GM19455 (cell line): ENCODE measurements around the gene CELF6.

Experiments used
- ATAC-seq: cut with Tn5 transposase; IDR thresholded peaks from one replicate; pipeline ENCODE4 v1.9.1; 2021; ENCODE audit not compliant: unreplicated experiment

The CELF6 gene

DNA sequence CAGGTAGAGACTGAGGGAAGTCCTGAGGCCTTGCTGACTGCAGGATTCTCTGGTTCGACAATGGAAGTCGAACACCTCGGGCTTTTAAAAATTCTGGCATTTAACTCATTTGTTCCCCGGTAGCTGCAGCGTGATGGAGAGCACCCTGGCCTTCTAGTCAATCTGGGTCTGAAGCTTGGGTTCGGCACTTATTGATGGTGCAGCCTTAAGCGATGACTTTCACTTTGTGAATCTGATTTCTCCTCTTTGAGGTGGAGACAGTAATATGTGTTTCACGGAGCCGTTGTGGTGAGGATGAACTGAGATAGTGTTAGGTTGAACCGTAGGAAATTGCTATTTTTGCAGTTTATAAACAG lies 47.0 kb downstream of the CELF6 start:
- peak; percentile 7 for ATAC-seq

DNA sequence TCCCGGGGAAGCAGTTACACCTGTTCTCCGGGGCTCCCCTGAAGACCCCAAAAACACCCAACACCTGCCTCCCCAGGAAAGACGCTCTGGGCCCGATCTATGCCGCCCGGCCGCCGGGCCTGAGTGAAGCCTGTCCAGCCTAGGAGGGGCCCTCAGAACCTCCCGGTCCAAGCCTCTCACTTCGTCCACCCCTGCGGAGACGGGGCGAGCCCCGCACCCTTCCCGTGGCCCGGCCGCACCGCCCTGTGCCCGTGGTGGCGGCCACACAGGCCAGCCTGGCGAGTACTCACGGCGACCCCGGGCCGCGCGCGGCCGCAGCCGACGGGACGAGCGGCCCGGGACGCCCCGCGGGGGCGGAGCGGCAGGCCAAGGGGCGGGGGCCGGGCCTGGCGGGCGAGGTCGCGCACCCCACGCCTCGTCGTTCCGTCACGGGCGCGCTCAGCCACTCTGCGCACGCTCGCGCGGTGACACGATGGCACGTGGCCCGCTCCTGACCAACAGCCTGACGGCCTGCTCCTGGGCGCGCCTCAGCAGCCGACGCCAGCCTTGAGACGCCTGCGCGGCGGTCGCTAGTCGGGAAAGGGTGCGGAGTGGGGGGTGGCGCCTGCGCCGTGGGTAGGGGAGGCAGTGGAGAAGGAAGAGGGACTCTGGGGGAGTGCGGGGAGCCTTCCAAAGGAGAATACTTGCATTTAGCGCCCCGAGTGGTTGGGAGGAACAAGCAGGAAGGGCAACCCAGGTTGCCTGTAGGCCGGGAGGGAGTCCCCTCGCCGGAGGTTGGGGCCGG lies 47.6 kb downstream of the CELF6 start, which contains the start of gene PARP6:
PARP6 (minus strand) TSS at position 342 of the 784 bp plus-strand sequence. CDS start 5,077 bp downstream, outside the sequence.
- ATAC-seq = peak; percentile 95

- peak; percentile 10 for ATAC-seq
Observed at GRCh38 chr15:72271895-72272212, 48.1 kb downstream of the CELF6 start.

- ATAC-seq = no peak
Observed at GRCh38 chr15:72271221-72271620, 48.7 kb downstream of the CELF6 start.

- no peak for ATAC-seq
Observed at GRCh38 chr15:72269739-72270138, 50.2 kb downstream of the CELF6 start.

GRCh38 chr15:72265031-72265430 lies 54.9 kb downstream of the CELF6 start:
- ATAC-seq = no peak

DNA sequence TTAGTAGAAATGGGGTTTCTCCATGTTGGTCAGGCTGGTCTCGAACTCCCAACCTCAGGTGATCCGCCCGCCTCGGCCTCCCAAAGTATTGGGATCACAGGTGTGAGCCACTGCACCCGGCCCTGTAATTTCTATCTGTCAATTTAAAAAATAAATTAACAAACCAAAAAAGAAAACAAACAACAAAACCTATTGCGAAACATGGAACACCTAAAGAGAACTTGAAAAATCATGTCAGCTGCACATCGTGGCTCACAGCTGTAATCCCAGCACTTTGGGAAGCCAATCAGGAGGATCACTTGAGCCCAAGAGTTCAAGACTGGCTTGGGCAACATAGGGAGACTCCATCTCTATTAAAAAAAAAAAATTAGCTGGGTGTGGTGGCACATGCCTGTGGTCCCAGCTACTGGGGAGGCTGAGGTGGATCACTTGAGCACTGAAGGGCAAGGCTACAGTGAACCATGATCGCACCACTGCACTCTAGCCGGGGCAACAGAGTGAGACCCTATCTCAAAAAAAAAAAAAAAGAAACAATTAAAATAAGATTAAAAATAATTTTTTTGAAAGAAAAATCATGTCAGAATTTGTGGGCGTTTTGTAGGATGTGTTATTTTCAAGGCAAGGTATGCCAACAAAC lies 67.2 kb downstream of the CELF6 start:
- no peak for ATAC-seq

GRCh38 chr15:72249142-72249810 lies 70.7 kb downstream of the CELF6 start:
- no peak for ATAC-seq

- ATAC-seq = no peak
Observed at GRCh38 chr15:72248514-72248913, 71.4 kb downstream of the CELF6 start.

DNA sequence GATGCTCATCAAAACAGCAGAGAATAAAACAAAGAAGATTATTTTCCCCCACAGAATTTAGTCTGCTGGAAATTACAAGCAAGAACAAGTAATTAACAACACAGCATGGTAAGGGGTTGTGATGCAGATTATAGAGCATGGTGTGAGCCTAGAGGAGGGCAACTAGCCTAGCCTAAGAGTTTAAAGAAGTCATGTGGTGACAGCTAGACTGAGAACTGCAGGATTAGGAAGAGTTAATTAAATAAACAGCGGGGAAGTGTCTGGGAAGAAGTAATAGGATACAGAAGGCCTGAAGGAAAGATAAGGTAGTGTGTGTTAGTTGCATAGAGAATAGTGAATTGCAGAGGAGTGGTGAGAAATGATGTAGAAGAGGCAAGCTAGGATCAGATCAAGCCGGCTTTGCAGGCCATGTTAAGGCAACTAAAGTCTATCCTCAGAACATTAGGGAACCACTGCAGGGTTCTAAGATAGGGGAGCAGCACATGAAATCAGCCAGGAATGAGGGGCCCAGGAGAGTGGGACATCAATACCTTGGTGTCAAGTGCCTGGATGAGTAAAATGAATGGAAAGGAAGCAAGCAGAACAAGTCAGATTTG lies 77.1 kb downstream of the CELF6 start:
- ATAC-seq = no peak

GRCh38 chr15:72239652-72240051 lies 80.3 kb downstream of the CELF6 start:
- no peak for ATAC-seq

DNA sequence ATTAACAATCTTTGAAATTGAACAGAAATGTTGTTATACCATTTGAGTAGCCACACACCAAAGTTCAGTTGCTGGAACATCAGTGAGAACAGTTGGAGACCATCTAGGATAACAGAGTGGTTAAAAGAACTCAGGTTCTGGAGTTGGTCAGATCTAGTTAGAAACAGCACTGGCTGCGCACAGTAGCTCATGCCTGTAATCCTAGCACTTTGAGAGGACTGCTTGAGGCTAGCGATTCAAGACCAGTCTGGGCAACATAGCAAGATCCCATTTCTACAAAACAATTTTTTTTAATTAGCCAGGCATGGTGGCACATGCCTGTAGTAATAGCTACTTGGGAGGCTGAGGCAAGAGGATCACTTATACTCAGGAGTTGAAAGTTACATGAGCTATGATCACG lies 81.4 kb downstream of the CELF6 start:
- no peak for ATAC-seq

DNA sequence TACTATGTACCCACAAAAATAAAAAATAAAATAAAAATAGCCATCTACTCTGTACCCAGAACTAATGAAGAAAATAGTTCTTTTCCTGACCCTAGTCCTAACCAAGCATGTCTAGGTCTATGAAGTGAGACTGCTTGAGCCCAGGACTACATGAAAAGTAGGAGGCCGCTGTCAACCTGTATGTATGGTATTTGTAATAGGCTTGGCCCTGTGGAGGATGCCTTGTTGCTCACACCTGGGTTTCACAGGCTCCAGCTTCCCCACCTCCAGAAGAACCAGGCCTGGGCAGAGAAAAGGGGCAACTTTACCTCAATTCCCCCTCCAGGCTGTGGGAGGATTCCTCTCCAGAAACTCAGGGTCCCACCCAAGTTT lies 82.1 kb downstream of the CELF6 start:
- no peak for ATAC-seq

GRCh38 chr15:72237029-72237852 lies 82.7 kb downstream of the CELF6 start:
- peak; percentile 70 for ATAC-seq

GRCh38 chr15:72236381-72237003 lies 83.5 kb downstream of the CELF6 start:
- no peak for ATAC-seq

GRCh38 chr15:72235298-72235697 lies 84.7 kb downstream of the CELF6 start:
- ATAC-seq = no peak
